ENCODE results near the gene ST8SIA5.

ST8SIA5 gene

DNA sequence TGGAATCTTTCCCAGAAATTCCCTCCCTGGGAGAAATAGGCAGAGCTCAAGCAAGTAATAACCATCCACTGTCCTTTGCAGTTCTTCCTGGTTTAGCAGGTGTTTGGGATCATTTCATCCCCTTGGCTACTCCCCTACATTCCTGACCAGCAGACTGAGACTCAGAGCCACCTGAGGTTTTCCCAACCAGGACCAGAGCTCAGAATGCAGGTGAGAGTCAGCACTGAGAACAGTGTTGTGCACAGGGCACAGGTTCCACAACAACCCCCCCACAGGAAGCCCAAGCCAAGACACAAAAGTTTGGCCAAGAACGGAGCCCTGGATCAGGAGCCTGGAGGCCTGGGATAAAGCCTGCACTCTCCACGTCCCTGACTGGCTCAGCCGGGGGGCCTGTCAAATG is 78.8 kb downstream of the ST8SIA5 start:
- no peak overlapping the region for H3K27ac ChIP-seq

DNA sequence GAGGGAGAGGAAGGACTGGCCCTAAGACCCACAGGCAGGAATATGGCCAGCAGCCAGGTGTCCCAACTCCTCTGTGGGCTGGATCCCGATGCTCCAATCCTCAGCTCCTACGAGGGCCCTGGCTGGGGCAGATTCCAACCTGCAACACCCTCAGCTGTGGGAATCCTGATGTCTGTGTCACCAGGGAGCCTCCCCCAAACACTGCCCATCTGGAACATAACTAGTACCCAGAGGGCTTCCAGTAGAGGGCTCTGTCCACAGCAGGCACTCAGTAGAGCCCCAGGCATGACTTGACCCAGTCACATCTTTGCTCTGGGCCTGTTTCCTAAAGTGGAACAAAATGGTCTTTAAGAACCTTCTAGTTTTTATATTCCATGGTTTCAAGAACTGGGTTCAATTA is 79.2 kb downstream of the ST8SIA5 start:
- no peak overlapping the region for H3K27ac ChIP-seq
- DNase-seq (ENCODE audit: low read depth, low spot score): no peak

More for the DNA sequence above, 78.8 kb downstream of the ST8SIA5 start:
- no peak for DNase-seq (ENCODE audit: low read depth, low spot score)

DNA sequence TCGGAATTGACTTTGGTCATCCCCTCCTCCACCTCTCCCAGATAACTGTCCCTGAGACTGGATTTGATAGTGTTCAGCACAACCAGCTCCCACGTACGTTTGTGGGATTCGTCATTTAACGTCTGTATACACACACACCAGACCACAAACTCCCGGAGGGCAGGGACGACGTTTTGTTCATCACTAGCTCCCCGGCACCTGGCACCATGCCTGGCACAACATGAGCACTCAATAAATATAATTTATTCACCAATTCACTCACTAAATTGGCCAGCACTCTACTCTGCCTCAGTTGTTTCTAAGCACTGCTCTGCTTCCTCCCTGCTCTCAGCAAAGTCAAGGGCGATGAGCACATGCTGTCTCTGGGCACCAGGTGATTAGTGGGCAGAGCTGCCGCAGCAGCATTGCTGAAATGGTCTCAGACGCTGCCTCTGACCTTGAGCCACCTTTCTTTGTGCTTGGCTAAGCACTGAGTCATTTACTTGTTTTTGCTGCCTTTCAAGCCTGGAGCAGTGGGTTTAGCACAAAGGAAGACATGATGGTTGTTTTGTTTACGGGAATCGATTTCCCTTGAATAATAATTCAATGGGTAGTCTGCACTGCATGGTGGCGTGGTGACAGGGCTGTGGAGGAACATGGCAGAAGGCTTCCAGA is 80.5 kb downstream of the ST8SIA5 start:
- no peak overlapping the region for H3K27ac ChIP-seq
- no peak for DNase-seq (ENCODE audit: low read depth, low spot score)

DNA sequence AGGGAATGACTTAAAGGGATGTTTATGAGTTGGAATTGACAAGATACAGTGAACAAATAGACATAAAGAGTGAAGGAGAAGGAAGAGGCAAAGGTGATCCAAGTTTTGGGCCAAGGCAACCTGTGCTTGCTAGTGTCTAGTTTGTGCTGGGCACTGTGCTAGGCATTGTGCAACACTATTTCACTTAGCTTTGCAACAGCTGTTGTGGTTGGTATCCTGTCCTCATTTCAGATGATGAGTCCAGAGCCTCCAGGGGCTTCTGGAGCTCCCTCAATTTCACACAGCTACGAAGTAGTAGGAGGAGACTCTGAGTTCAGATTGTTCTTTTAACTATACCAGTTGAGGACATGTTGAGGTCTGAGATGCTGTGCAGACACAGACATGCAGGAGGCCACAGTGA is 81.7 kb downstream of the ST8SIA5 start:
- no peak for DNase-seq (ENCODE audit: low read depth, low spot score)
- H3K27ac ChIP-seq: no peak overlapping the region

DNA sequence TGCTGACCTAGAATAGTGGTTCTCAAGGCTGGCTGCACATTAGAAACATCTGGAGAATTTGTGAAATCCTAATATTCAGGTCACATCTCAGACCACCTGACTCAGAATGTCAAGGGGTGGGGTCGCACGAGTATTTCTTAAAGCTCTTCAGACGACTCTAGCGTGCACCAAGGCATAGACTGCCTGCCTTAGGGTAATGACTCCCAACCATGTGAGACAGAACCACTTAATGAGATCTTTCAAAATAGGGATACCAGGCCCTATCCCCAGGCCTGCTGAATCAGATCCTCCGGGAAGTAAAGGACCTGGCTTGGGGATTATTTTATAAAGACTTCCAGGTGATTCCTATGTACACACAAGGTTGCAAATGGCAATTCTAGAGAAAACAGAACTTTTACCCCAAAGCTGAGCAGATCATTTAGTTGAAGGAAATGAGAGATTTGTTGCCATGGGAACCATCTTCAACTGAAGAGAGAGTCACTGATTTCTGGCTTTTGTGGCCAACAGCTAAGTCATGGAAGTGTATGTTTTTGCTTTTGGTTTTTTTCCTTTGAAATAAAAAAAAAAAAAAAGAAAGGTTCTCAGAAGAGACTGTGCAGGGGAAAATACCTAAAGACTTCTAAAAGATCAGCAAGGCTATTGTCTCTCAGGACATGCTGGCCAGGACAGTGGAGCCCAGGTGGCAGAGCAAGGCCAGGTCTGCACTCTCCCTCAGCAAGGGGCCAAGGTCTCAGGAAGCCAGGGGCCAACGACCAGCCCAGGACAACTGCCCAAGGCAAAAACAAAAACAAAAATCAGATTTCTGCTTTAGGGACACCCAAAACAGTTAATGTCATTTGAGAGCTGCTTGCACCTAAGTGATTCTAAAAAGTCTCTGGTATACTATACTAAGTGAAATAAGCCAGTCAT is 84.5 kb downstream of the ST8SIA5 start:
- no peak for DNase-seq (ENCODE audit: low read depth, low spot score)
- H3K27ac ChIP-seq: no peak overlapping the region

DNA sequence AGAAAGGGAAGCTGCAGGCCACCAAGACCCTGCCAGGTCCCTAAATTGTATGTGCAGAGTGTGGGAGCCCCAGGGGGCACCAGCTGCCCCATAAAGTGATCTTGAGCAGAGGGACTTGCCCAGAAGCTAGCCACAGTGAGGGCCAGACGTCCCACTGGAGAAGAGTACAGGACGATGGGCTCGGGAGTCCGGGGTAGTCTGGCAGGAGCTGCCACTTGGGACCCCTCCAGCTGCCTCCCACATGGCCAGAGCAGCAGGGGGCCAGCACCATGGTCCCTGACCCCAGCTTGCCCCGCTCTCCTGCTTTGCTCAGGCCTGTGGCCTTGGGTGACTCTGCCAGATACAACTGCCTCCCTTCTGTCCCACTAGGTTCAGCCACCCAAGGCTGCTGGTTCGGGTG is 88.2 kb downstream of the ST8SIA5 start:
- no peak overlapping the region for H3K27ac ChIP-seq
- no peak for DNase-seq (ENCODE audit: low read depth, low spot score)

DNA sequence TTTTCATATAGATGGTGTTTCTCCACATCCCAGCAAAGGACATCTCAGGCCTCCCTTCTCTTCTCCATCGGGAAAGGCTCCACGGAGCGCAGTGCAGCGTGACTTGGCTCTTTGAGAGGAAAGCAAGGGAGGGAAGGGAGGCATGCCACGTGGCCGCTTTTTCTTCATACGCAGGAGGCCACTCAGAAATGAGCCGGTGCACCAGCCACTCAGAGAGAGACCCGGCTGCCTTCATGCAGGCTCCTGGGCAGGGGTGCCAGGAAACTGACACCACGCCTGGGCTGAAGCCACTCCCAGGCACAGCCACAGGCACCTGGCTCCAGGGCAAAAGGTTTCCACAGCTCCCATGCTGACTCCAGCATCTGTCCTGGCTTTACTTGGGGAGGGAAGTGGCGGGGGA is 88.7 kb downstream of the ST8SIA5 start:
- DNase-seq (ENCODE audit: low read depth, low spot score): no peak
- no peak overlapping the region for H3K27ac ChIP-seq

DNA sequence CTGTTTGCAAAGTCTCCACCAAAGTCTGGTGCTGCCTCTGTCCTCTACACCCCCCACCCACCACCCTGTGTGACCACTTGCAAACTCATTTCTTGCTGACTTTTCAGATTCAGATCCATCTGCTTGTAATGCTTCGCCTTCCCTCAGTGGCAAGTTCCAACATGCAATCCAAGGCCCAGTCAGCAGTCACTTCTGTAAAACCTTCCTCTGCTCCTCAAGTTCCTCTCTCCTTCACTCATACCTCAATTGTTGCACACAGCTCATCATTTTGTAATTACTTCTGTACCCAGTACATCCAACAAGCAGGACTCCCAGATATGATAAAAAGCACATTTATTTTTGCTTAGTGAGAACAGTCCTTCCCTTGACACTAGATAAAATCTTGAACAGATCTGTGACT is 93.3 kb downstream of the ST8SIA5 start:
- H3K27ac ChIP-seq: no peak overlapping the region
- DNase-seq (ENCODE audit: low read depth, low spot score): peak; percentile 33

DNA sequence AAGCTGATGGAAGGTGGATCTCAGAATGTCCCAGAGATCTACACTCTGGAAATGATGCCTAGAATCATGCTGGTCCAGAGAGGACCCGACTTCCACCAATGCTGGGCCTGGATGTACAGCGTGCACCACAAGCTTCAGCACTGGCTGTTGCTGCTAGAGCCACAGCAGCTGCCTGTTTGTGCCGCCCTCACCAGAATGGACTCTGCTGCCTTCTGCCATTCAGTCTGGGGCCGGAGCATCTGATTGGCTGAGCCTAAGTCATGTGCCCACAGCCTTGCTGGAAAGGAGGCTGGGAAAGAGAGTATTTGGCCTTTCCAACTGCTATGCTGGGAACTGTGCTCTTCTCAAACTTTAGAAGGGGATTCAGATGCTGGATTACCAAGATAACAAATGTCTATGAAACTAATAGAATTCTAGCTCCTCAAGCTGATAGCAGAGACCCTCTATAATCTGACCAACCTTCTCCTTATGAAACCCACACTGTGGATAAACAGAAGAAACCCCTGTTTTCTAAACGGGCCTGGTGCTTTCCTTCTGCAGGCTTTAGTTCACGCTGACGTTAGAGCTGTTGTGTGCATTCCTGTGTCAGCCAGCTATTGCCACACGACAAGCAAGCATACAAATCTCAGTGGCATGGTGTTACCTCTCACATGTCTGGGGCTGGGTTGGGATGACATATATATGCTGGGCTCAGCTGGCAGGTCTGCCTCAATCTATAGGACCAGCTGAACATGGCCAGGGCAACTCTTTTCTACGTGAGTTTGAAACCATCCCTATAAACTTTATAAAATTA is 95.7 kb downstream of the ST8SIA5 start:
- DNase-seq (ENCODE audit: low read depth, low spot score): no peak
- no peak overlapping the region for H3K27ac ChIP-seq

DNA sequence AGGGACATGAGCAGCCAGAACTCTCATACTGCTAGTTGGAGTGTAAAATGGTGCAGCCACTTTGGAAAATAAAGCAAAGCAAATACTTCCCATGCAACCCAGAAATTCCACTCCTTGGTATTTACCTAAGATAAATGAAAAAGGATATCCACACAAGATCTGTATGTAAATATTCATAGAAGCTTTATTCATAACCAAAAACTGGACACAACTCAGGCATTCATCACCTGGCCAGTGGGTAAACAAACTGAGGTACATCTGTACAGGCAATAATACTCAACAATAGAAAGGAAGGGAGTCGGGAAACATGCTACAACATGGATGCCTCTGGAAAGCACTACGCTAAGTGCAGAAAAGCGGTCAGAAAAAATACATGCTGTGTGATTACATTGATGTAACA is 97.4 kb downstream of the ST8SIA5 start:
- H3K27ac ChIP-seq: no peak overlapping the region
- no peak for DNase-seq (ENCODE audit: low read depth, low spot score)

DNA sequence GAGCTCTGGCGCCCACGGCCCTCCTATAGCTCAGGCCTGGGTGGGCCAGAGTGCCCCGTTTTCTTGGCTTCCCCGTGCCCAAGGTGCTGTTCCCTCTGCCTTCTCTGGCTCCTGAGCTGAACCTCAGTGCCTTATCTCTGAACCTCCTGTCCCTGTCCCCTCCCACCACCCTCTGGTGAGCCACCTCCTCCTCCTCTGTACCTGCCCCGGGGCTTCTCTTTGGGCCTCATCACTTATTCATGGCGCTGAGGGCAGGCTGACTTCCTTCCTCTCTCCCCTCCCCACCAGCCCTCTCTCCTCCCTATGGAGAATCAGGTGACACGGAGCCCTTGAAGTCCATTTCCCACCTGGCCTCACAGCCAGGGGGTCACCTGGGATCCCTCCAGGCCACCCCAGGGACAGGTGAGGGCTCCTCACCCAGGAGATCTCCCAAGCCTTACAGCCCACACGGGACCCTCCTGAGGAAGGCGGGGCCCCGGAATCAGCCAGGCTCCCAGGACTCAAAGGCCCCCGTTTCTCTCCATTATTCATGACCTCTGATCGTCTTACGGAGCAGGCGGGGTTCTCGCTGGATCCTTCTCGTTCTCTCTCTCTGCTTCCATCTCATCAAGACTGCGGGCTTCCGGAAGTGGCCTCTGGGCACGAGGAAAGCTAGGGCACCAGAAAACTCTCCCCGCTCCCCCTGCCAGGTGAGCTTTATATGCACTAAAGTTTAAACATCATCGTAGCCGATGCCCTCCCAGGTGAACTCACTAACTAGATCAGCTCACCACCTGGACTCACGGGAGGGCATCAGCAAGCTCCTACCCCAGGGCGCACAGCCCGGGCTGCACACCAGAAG is 99.5 kb downstream of the ST8SIA5 start, which contains the start of gene LOXHD1:
TSS of gene LOXHD1 (minus strand) at position 106 of the 841 bp plus-strand sequence. CDS start 187 bp downstream, outside the sequence.
- no peak within 1 kb of the TSS for H3K27ac ChIP-seq
- DNase-seq (ENCODE audit: low read depth, low spot score): no peak

DNA sequence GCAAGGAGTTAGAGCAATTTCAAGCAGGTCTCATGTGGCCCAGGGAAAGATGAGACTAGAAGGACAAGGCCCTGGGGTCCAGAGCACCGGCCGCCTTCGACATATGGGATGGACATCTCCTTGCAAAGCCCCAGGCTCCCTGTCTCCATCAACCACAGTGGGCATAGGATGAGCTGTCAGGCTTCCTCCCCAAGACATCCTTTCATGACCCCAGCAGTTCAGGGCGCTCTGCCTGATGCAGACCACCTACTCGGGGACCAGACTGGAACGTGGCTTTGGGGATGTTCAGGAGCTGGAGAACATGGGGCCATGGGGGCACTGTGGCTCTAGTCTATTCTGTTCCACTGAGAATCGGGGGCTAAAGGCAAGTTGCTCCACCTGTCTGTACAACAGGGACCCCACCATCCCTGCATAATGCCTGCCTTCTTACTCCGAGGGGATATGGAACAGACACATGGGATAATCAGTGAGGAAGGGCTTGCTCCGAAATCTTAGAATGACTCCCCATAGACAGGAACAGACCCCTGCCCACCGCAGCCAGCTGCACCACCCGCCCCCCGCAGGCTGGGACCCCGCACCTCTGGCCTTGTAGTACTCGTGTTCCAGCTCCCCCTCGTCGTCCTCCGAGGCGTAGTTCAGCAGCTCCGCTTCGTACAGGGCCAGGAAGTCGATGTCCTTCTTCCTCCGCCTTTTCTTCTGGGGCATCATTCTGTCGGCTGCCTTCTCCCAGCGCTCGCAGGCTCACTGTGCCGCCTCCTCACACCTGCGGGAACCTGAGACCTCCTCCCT is 100.3 kb downstream of the ST8SIA5 start:
- no peak for DNase-seq (ENCODE audit: low read depth, low spot score)
- no peak overlapping the region for H3K27ac ChIP-seq

DNA sequence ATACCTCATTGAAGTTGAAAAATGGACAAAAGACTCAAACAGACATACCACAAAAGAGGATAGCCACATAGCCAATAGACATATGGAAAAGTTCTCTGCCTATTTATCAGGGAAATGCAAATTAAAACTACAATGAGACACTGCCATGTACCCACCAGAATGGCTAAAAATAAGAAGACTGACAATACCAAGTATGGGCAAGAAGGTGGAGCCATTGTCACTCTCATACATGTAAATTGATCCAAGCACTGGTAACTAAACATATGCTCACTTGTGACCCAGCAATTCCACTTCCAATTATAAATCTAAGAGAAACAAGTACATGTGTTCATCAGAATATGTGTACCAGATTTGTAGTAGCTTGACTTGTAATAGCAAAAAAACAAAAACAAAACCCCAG is 104.5 kb downstream of the ST8SIA5 start:
- H3K27ac ChIP-seq: no peak overlapping the region
- no peak for DNase-seq (ENCODE audit: low read depth, low spot score)

DNA sequence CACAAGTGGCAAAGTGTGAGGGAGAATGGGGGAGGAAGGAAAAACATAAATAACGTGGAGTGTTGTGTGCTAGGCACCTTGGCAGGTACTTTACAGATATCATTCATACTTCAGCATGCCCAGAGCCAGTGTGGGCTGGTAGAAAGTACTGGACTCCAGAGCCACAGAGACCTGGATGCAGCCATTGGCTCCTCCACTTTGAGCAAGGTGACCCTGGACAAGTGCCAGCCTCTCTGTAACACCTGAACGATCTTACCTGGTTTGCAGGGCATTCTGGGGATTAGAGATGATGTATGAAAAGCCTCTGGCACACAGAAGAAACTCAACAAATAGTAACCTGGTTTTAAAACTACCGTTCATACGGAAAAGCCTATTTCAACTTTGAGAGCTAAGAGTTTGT is 106.2 kb downstream of the ST8SIA5 start:
- no peak for DNase-seq (ENCODE audit: low read depth, low spot score)
- no peak overlapping the region for H3K27ac ChIP-seq

DNA sequence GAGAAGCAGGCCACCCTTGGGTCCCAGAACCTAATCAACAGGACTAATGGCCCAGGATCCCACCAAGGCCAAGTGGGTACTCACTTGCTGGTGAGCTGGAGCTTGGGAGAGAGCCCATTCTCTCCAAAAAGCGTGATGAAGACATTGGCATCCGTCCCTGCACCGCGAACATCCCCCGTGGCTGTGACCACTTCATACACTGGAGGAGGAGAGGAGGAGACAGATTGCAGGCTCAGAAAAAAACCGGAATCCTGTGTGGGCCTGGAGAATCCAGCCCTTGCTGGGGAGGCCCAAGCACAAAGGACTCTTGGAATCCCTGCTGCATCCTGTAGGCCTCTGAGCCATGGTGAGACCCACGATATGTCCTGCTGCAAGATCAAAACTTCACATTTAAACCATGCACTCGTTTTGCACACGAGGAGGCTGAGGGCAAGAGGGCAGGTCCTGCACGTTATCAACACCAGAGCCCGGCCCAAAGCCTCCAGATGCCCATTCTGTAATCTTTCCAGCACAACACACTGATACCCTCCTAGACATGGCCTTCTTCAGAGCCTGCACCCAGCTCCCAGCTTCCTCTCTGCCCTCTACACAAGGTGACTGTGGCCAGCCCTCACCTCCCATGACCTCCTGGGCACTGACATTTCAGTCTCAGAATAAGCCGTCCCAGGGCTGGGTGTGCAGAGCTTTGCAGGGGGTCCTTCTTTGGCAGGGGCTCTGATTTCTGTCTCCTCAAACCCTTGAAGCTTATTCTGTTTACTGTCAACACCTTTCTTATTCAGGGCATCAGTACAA is 107.6 kb downstream of the ST8SIA5 start:
- DNase-seq (ENCODE audit: low read depth, low spot score): no peak
- H3K27ac ChIP-seq: no peak overlapping the region

DNA sequence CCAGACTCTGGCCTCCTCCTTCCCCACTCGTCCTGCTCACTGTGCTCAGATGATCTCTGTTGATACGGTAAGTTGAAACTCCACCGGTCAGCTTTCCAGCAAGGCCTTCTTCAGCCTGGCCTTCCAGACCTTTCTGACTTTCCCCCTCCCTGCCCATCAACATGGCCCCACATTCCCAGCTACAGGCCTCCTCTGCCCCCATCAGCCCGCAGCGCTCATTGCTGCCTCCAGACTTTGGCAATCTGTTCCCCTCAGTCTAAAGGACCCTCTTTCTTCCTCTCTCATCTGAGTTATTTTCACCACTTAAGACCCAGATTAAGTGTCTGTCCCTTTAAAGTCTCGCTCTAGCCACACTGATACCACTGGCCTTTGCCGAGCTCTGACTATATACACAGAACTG is 110.4 kb downstream of the ST8SIA5 start:
- no peak for DNase-seq (ENCODE audit: low read depth, low spot score)
- H3K27ac ChIP-seq: no peak overlapping the region

DNA sequence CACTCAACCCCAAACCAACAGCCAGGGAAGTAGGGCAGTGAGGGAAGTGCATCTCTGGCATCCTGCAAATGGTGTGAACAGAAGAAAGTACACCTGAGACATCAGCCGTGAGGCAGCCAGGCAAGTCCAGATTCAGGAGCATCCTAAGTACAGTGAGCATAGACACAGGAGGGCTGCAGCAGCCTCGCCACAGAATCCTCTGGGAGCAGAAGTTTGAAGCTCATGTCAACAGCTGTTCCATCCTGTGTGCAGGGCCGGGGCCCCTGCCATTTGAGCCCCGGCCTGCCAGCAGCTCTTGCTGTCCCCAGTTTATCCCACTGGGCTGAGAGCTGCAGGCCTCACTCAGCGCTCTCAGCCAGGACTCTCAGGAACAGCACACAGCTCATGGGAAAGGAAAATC is 114.3 kb downstream of the ST8SIA5 start:
- no peak overlapping the region for H3K27ac ChIP-seq
- DNase-seq (ENCODE audit: low read depth, low spot score): no peak

DNA sequence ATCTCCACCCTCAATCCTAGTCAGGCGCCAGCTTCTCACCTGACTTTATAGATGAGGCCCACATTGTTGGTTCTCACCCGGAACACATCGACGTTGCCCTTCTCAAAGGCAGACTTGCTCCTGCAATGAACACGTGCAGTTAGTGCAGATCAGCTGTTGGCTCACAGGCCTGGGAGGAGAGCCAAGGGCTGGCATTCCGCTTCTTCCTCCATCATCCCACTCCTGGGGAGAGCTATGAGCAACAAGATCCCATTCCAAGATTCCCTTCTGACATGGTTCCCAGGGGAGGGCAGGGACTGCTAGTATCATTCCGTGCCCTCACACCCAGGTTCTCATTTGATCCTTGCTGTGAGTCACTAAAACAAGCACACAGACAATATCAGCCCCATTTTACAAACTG is 114.9 kb downstream of the ST8SIA5 start:
- no peak overlapping the region for H3K27ac ChIP-seq
- no peak for DNase-seq (ENCODE audit: low read depth, low spot score)

Measured in epithelial cell of prostate (primary cell).